Spleen (tissue), 11 donors: Measurements from ENCODE around the gene TSC22D3. TPM values are rescaled to one million over a fixed set of nuclear protein-coding genes. Genes with fewer than 3 reads are reported as not detected.

ENCODE experiments used
- DNase-seq: peaks from one replicate; pipeline ENCODE4 v3.0.0-alpha.2; 2020
- H3K27ac ChIP-seq, 8 donors: fragments of 200-600 bp; sonication (generic) in 7 of 8; 1 replicate in 4 of 8; 2 replicates in 4 of 8; pipeline versions ENCODE4 v1.5.0 to v1.8.0; 2016 to 2021; ENCODE audit warnings: inconsistent platforms in 4 of 8, mild to moderate bottlenecking in 4 of 8, moderate library complexity in 1 of 8
- H3K27me3 ChIP-seq, 7 donors: fragments of 200-600 bp; sonication (generic) in 6 of 7; replicated peaks in 1 of 7; 1 replicate in 4 of 7; 2 replicates in 3 of 7; pipeline versions ENCODE4 v1.5.0 to v1.8.0; 2016 to 2021; ENCODE audit warnings: inconsistent platforms in 3 of 7, mild to moderate bottlenecking in 1 of 7
- H3K36me3 ChIP-seq, 6 donors: fragments of 200-600 bp; sonication (generic) in 5 of 6; 1 replicate in 4 of 6; 2 replicates in 2 of 6; pipeline versions ENCODE4 v1.5.0 to v1.8.0; 2016 to 2021; ENCODE audit warnings: inconsistent platforms in 2 of 6
- H3K4me1 ChIP-seq, 6 donors: fragments of 200-600 bp; sonication (generic) in 5 of 6; 1 replicate in 3 of 6; 2 replicates in 3 of 6; pipeline versions ENCODE4 v1.5.0 to v1.8.0; 2016 to 2021; ENCODE audit warnings: inconsistent platforms in 3 of 6
- H3K4me3 ChIP-seq, 8 donors: fragments of 200-600 bp; sonication (generic) in 7 of 8; 1 replicate in 4 of 8; 2 replicates in 4 of 8; pipeline versions ENCODE4 v1.5.0 to v1.8.0; 2016 to 2021; ENCODE audit warnings: inconsistent platforms in 4 of 8, mild to moderate bottlenecking in 4 of 8, moderate library complexity in 2 of 8
- H3K9me3 ChIP-seq, 8 donors: fragments of 200-600 bp; sonication (generic) in 7 of 8; 1 replicate in 4 of 8; 2 replicates in 4 of 8; pipeline versions ENCODE4 v1.5.0 to v1.8.0; 2016 to 2021; ENCODE audit warnings: inconsistent platforms in 4 of 8
- CTCF ChIP-seq, 11 experiments: fragments of 200-600 bp in 7 of 11; fragments of 450-650 bp in 4 of 11; sonication (generic) in 4 of 11; IDR thresholded peaks in 8 of 11; conservative IDR thresholded peaks in 3 of 11; 1 replicate in 7 of 11; 2 replicates in 4 of 11; pipeline versions ENCODE4 v1.4.0 to v1.8.0; 2016 to 2021; ENCODE audit warnings: antibody characterized with exemption in 11 of 11, inconsistent platforms in 4 of 11, mild to moderate bottlenecking in 1 of 11
- POLR2A ChIP-seq, 3 donors: fragments of 450-650 bp; IDR thresholded peaks; one replicate each; pipeline ENCODE4 v1.5.1; 2017; ENCODE audit warnings: antibody characterized with exemption in 3 of 3, mild to moderate bottlenecking in 1 of 3
- POLR2AphosphoS5 ChIP-seq, 3 donors: sonication (generic); formaldehyde crosslinking; IDR thresholded peaks; one replicate each; pipeline ENCODE4 v1.5.1; 2017; ENCODE audit warnings: antibody characterized with exemption in 3 of 3
- WGBS, 5 donors: extraction: QIAGEN DNeasy Blood & Tissue Kit in 3 of 5; methylation state at CpG; one replicate each; pipeline versions ENCODE4 v1.1.5 to v1.1.7; 2013 to 2018; 5-methylcytosine and 5-hydroxymethylcytosine counted together
- intact Hi-C: fragments of 100-400 bp; cut with DNase I; formaldehyde crosslinking; loops from one replicate; pipeline ENCODE4 v1.15.0; 2023; ENCODE audit warnings: low total_unique reads
- polyA plus RNA-seq, 3 donors: library from polyadenylated mRNA; stranded (reverse); fragments of 200-250 nt; gene quantifications; one replicate each; pipeline ENCODE4 v1.2.1, GENCODE V29; 2013
- total RNA-seq, 7 donors: library from RNA; depleted of rRNA in 3 of 7; stranded (reverse); fragments of >200 nt in 3 of 7; fragmentation: NEBNext Ultra II Directional in 4 of 7; extraction: Animal tissue kit (Norgen Biotek cat#: 25700) in 4 of 7; gene quantifications; one replicate each; pipeline versions ENCODE4 v1.1.0 to v1.2.1, GENCODE V29; 2016 to 2021
- donor health status: healthy with polysubstance abuse.
- donor health status: DM: no; HTN: no; CAD: no; lungs with moderate emphysema.
- donor health status: DM: no; HTN: no; CAD: no.
- donor health status: Bipolar disorder and iron deficiency.
- donor health status: healthy.
- donor health status: DM: no; HTN: no; CAD: no.
- donor health status: DM: yes; HTN: yes; CAD: no.

Gene TSC22D3
- total and polyA plus RNA-seq, 10 donors: 91.7 to 579 (median 297) TPM

- H3K27ac ChIP-seq: peak overlapping the region in 2 of 8 donors; percentile 25 to 43
- no peaks in the 10 kb centered on the region for H3K36me3 ChIP-seq
- intact Hi-C loops: no loop called here
- TF ChIP-seq POLR2A (IDR thresholded peaks at IDR 0.05): no peak
- TF ChIP-seq POLR2AphosphoS5 (IDR thresholded peaks at IDR 0.05): no peak
- no peak for TF ChIP-seq CTCF (IDR thresholded peaks at IDR 0.05 in 8 of 11, conservative IDR thresholded peaks at IDR 0.05 in 3 of 11)
- H3K4me1 ChIP-seq: peaks cover 0 to 31% (median 24%) of the 10 kb centered on the region in 6 donors
- H3K9me3 ChIP-seq: no peaks in the 10 kb centered on the region
- H3K27me3 ChIP-seq: peaks cover 0 to 2% (median 0%) of the 10 kb centered on the region in 7 donors
- WGBS, 5 donors: 70 to 88% (median 80%) methylated on average over 4 of the region's 4 CpGs
- H3K4me3 ChIP-seq: no peak overlapping the region
- no peak for DNase-seq
Measured at GRCh38 chrX:107704181-107704580, 71.4 kb downstream of the TSC22D3 start.

DNA sequence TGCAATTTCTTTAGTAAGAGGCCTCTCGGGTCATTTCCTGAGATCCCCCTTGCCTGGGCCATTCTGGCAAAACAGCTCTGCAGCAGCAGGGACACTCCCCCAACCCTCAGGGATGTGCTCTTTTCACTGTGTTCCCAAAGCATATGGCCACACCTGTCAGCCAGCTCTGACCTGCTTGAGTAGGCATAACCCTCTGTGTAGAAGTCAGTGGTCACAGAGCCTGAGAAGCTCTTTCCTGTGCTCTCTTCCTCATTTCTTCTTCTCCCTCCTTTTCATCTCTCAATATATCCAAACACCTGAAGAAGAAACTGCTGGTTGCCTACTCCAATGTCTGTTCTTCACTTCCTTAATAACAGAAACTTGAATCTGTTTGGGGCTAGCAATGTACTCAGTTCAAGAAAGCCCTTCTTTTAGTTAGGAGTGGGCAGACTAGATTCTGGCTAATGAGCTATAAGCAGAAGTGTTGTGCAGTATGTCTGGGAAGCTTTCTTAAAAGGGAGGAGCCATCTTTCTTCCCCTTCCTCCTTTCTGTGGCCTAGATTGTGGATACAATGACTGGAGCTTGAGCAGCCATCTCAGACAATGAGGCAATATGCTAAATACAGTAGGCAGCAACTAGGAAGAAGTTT, 74.0 kb downstream of the TSC22D3 start:
- Histone ChIP-seq H3K4me3 (peak overlapping the region in 1 of 8 donors; percentile 23), H3K27me3 (peaks cover 0 to 15% (median 0%) of the 10 kb centered on the region in 7 donors), H3K36me3 (no peaks in the 10 kb centered on the region), H3K4me1 (peaks cover 0 to 34% (median 25%) of the 10 kb centered on the region in 6 donors), H3K27ac (peak overlapping the region in 7 of 8 donors; percentile 61 to 91 (median 73)), H3K9me3 (no peaks in the 10 kb centered on the region)
- TF ChIP-seq POLR2A (IDR thresholded peaks at IDR 0.05): no peak
- peak in 1 of 3 donors; percentile 24 for TF ChIP-seq POLR2AphosphoS5 (IDR thresholded peaks at IDR 0.05)
- TF ChIP-seq CTCF (IDR thresholded peaks at IDR 0.05 in 8 of 11, conservative IDR thresholded peaks at IDR 0.05 in 3 of 11): no peak
- 35 to 56% (median 47%) methylated on average over 1 of the region's 1 CpG; no CpG with 5 or more reads in 1 of the 5 donors for WGBS, 5 donors
- peak; percentile 73 for DNase-seq
- intact Hi-C loops: no loop called here

DNA sequence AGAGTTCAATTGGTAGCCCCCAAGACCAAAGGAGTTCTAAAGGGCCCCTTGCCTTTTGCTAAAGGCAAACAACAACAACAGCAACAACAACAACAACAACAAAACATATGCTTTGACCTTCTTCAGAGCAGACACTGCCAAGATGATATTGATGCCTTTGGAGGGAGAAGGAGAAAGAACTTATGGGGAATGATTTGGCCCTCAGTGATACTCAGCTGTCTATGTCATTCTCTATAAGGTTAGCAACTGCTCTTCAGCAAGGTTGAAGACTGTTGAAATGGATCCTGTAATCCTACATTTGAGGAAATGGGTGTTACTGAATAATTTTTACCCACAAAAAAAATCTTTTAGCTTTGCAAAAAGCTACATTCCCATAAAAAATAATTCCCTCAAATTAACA, 74.8 kb downstream of the TSC22D3 start:
- Histone ChIP-seq H3K27me3 (peaks cover 0 to 15% (median 0%) of the 10 kb centered on the region in 7 donors), H3K36me3 (no peaks in the 10 kb centered on the region), H3K4me3 (peak overlapping the region in 1 of 8 donors; percentile 23), H3K27ac (peak overlapping the region in 7 of 8 donors; percentile 61 to 91 (median 73)), H3K4me1 (peaks cover 0 to 34% (median 25%) of the 10 kb centered on the region in 6 donors), H3K9me3 (no peaks in the 10 kb centered on the region)
- no peak for TF ChIP-seq POLR2A (IDR thresholded peaks at IDR 0.05)
- TF ChIP-seq POLR2AphosphoS5 (IDR thresholded peaks at IDR 0.05): no peak
- TF ChIP-seq CTCF (IDR thresholded peaks at IDR 0.05 in 8 of 11, conservative IDR thresholded peaks at IDR 0.05 in 3 of 11): no peak
- no peak for DNase-seq
- intact Hi-C loops: no loop called here

DNA sequence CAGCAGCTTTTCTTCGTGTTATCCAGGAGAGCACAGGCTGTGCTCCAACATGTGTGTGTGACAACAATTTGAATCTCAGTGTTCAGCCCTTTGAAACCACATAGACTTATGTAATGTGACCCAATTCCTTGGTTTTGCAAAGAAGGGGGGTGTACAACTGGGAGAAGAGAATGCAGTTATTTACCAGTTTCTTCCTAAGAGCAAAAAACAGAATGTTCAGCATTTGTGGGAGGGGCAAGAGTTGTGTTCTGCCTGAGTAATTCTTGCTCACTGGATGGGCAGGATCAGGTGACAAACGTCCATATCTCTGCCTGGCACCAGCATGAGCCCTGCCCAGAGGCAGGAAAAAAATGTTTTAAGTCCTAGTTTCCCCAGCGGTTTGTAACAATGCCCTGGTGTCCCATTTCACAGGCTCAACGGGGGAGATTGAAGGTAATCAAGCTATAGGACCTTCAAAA, 75.2 kb downstream of the TSC22D3 start:
- DNase-seq: peak; percentile 56
- 35 to 73% (median 47%) methylated on average over 4 of the region's 4 CpGs for WGBS, 5 donors
- no peaks in the 10 kb centered on the region for H3K9me3 ChIP-seq
- H3K27ac ChIP-seq: peak overlapping the region in 6 of 8 donors; percentile 69 to 91 (median 78)
- H3K4me1 ChIP-seq: peaks cover 0 to 34% (median 25%) of the 10 kb centered on the region in 6 donors
- peaks cover 0 to 15% (median 0%) of the 10 kb centered on the region in 7 donors for H3K27me3 ChIP-seq
- no peaks in the 10 kb centered on the region for H3K36me3 ChIP-seq
- H3K4me3 ChIP-seq: peak overlapping the region in 1 of 8 donors; percentile 23
- TF ChIP-seq POLR2A (IDR thresholded peaks at IDR 0.05): no peak
- TF ChIP-seq POLR2AphosphoS5 (IDR thresholded peaks at IDR 0.05): peak in 1 of 3 donors; percentile 23
- intact Hi-C loops: no loop called here
